ENCODE results near the gene PROC.

GRCh38 chr2:127376257-127376656, 42.0 kb upstream of the PROC start:
- TF ChIP-seq CTCF (IDR thresholded peaks at IDR 0.05) (no peak), ZFX (IDR thresholded peaks at IDR 0.05; ENCODE audit: borderline replicate concordance) (no peak)

Measured in 22Rv1 (cell line).